Tibial nerve (tissue), 4 donors: ENCODE data around the gene CELSR1. TPM values are rescaled to one million over a fixed set of nuclear protein-coding genes. Genes with fewer than 3 reads are reported as not detected.

Experiments used
- DNase-seq, 2 donors: peaks; one replicate each; pipeline ENCODE4 v3.0.0-alpha.2; 2019; ENCODE audit warnings: low spot score in 2 of 2
- H3K27ac ChIP-seq, 4 donors: fragments of 200-600 bp; sonication (generic) in 3 of 4; one replicate each; pipeline ENCODE4 v1.5.1; 2017 to 2019; ENCODE audit warnings: mild to moderate bottlenecking in 1 of 4
- H3K27me3 ChIP-seq, 2 donors: fragments of 200-600 bp; sonication (generic) in 1 of 2; one replicate each; pipeline versions ENCODE4 v1.5.1 to v1.6.0; 2017 to 2019
- H3K36me3 ChIP-seq, 3 donors: fragments of 200-600 bp; sonication (generic); one replicate each; pipeline ENCODE4 v1.5.1; 2018 to 2019
- H3K4me1 ChIP-seq, 4 donors: fragments of 200-600 bp; sonication (generic) in 3 of 4; one replicate each; pipeline ENCODE4 v1.5.1; 2017 to 2019
- H3K4me3 ChIP-seq, 4 donors: fragments of 200-600 bp; sonication (generic) in 3 of 4; one replicate each; pipeline ENCODE4 v1.5.1; 2017 to 2019; ENCODE audit warnings: mild to moderate bottlenecking in 1 of 4, moderate library complexity in 1 of 4
- H3K9me3 ChIP-seq, 4 donors: fragments of 200-600 bp; sonication (generic) in 3 of 4; one replicate each; pipeline ENCODE4 v1.5.1; 2017 to 2019
- CTCF ChIP-seq, 5 experiments: fragments of 200-600 bp in 3 of 5; fragments of 450-650 bp in 2 of 5; sonication (generic) in 3 of 5; IDR thresholded peaks; one replicate each; pipeline ENCODE4 v1.5.1; 2016 to 2019; ENCODE audit warnings: antibody characterized with exemption in 5 of 5, mild to moderate bottlenecking in 3 of 5, moderate library complexity in 2 of 5
- EP300 ChIP-seq, 2 donors: sonication (generic); formaldehyde crosslinking; IDR thresholded peaks; one replicate each; pipeline ENCODE4 v1.6.1; 2017; ENCODE audit warnings: antibody characterized with exemption in 2 of 2, mild to moderate bottlenecking in 1 of 2
- POLR2A ChIP-seq, 2 donors: fragments of 450-650 bp; IDR thresholded peaks; one replicate each; pipeline ENCODE4 v1.6.1; 2017; ENCODE audit warnings: antibody characterized with exemption in 2 of 2, mild to moderate bottlenecking in 2 of 2, moderate library complexity in 2 of 2
- WGBS, 2 donors: methylation state at CpG; one replicate each; pipeline ENCODE4 v1.1.5; 2018; 5-methylcytosine and 5-hydroxymethylcytosine counted together
- total RNA-seq, 4 donors: library from RNA; depleted of rRNA; stranded (reverse); fragments of >200 nt; gene quantifications; one replicate each; pipeline ENCODE4 v1.1.0, GENCODE V29; 2016

CELSR1 gene
- total RNA-seq, 4 donors from 2014 or later: 1.0 to 5.9 (median 2.6) TPM

GRCh38 chr22:46372686-46373085, 164.7 kb downstream of the CELSR1 start:
- peaks cover 0 to 3% (median 0%) of the 10 kb centered on the region in 4 donors for H3K4me1 ChIP-seq
- 91 to 92% methylated on average over 18 of the region's 18 CpGs for WGBS, 2 donors
- H3K9me3 ChIP-seq: peaks cover 0 to 26% (median 0%) of the 10 kb centered on the region in 4 donors
- no peaks in the 10 kb centered on the region for H3K36me3 ChIP-seq
- TF ChIP-seq POLR2A (IDR thresholded peaks at IDR 0.05): no peak
- TF ChIP-seq CTCF (IDR thresholded peaks at IDR 0.05): no peak
- TF ChIP-seq EP300 (IDR thresholded peaks at IDR 0.05): no peak
- no peak overlapping the region for H3K27ac ChIP-seq
- H3K4me3 ChIP-seq: no peak overlapping the region
- DNase-seq: no peak
- peaks cover 0 to 5% of the 10 kb centered on the region in 2 donors for H3K27me3 ChIP-seq

DNA sequence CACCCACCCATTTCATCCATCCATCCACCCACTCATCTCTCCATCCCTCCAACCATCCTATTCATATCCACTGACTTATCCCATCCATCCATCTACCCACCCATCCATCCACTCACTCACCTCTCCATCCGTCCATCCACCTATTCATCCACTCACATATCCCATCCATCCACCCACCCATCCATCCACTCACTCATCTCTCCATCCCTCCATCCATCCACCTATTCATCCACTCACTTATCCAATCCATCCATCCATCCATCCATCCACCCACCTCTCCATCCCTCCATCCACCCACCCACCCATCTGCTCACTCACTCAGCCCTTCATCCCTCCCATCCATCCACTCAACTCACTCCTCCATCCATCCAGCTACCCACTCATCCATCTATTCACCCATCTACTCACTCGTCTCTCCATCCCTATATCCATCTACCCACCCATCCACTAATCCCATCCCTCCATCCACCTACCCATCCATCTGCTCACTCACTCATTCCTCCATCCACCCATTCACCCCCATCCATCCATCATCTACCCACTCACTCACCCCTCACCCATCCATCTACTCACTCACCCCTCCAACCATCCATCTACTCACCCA, 165.7 kb downstream of the CELSR1 start:
- TF ChIP-seq CTCF (IDR thresholded peaks at IDR 0.05): no peak
- TF ChIP-seq EP300 (IDR thresholded peaks at IDR 0.05): no peak
- no peak for TF ChIP-seq POLR2A (IDR thresholded peaks at IDR 0.05)
- DNase-seq: no peak
- Histone ChIP-seq H3K36me3 (no peaks in the 10 kb centered on the region), H3K27me3 (peaks cover 0 to 13% of the 10 kb centered on the region in 2 donors), H3K4me3 (no peak overlapping the region), H3K27ac (no peak overlapping the region), H3K4me1 (peaks cover 0 to 4% (median 2%) of the 10 kb centered on the region in 4 donors), H3K9me3 (peaks cover 0 to 21% (median 0%) of the 10 kb centered on the region in 4 donors)
- WGBS, 2 donors: 84 to 86% methylated on average over 2 of the region's 2 CpGs

- WGBS, 2 donors: 78 to 84% methylated on average over 15 of the region's 15 CpGs
- DNase-seq: no peak
- TF ChIP-seq EP300 (IDR thresholded peaks at IDR 0.05): no peak
- TF ChIP-seq POLR2A (IDR thresholded peaks at IDR 0.05): no peak
- no peak for TF ChIP-seq CTCF (IDR thresholded peaks at IDR 0.05)
- Histone ChIP-seq H3K4me3 (no peak overlapping the region), H3K4me1 (peaks cover 0 to 4% (median 2%) of the 10 kb centered on the region in 4 donors), H3K27me3 (peaks cover 0 to 18% of the 10 kb centered on the region in 2 donors), H3K27ac (no peak overlapping the region), H3K9me3 (peaks cover 0 to 12% (median 0%) of the 10 kb centered on the region in 4 donors), H3K36me3 (no peaks in the 10 kb centered on the region)
Observed at GRCh38 chr22:46370584-46371291, 166.7 kb downstream of the CELSR1 start.

GRCh38 chr22:46369716-46370583, 167.5 kb downstream of the CELSR1 start:
- no peak for DNase-seq
- no peaks in the 10 kb centered on the region for H3K36me3 ChIP-seq
- no peak overlapping the region for H3K4me3 ChIP-seq
- peaks cover 0 to 25% of the 10 kb centered on the region in 2 donors for H3K27me3 ChIP-seq
- WGBS, 2 donors: 78 to 80% methylated on average over 24 to 25 of the region's 25 CpGs
- no peak overlapping the region for H3K27ac ChIP-seq
- TF ChIP-seq CTCF (IDR thresholded peaks at IDR 0.05) (no peak), POLR2A (IDR thresholded peaks at IDR 0.05) (no peak), EP300 (IDR thresholded peaks at IDR 0.05) (no peak)
- H3K9me3 ChIP-seq: peaks cover 0 to 5% (median 0%) of the 10 kb centered on the region in 4 donors
- peaks cover 0 to 4% (median 2%) of the 10 kb centered on the region in 4 donors for H3K4me1 ChIP-seq
